ENCODE measurements around the gene SAMD8. TPM values are rescaled to one million over a fixed set of nuclear protein-coding genes. Genes with fewer than 3 reads are reported as not detected.
"Not testable (repeated sequence)": the region's sequence is repeated elsewhere in the genome, so short reads cannot be mapped to it uniquely, and the experiment has no call there.

The SAMD8 gene
- total RNA-seq, 2 experiments from 2014 or later = 13.8 TPM

GRCh38 chr10:75106891-75107290 lies 4.6 kb upstream of the SAMD8 start:
- H3K9me3 Mint-ChIP-seq (ENCODE audit: low read depth); H3K27me3 Mint-ChIP-seq; H3K36me3 Mint-ChIP-seq; H3K4me3 Mint-ChIP-seq; H3K27ac Mint-ChIP-seq; DNase-seq; ATAC-seq; CTCF ChIA-PET: not testable (repeated sequence)
- H3K4me1 Mint-ChIP-seq = peaks cover 14% of the 10 kb centered on the region

- Mint-ChIP-seq H3K4me1 (peaks cover 23% of the 10 kb centered on the region), H3K4me3 (no peak overlapping the region), H3K36me3 (peaks cover 2% of the 10 kb centered on the region), H3K9me3 (ENCODE audit: low read depth) (no peaks in the 10 kb centered on the region), H3K27ac (no peak overlapping the region), H3K27me3 (no peaks in the 10 kb centered on the region)
- no peak for ATAC-seq
- no peak for DNase-seq
- CTCF ChIA-PET = interaction anchor here (0.8 to 2.3 kb wide), 2 partner anchors 8 to 80 kb away, joined by 3 to 12 read pairs; no protein-coding TSS in a partner anchor
These were observed 3.4 kb upstream of the SAMD8 start for GRCh38 chr10:75107756-75108683.

DNA sequence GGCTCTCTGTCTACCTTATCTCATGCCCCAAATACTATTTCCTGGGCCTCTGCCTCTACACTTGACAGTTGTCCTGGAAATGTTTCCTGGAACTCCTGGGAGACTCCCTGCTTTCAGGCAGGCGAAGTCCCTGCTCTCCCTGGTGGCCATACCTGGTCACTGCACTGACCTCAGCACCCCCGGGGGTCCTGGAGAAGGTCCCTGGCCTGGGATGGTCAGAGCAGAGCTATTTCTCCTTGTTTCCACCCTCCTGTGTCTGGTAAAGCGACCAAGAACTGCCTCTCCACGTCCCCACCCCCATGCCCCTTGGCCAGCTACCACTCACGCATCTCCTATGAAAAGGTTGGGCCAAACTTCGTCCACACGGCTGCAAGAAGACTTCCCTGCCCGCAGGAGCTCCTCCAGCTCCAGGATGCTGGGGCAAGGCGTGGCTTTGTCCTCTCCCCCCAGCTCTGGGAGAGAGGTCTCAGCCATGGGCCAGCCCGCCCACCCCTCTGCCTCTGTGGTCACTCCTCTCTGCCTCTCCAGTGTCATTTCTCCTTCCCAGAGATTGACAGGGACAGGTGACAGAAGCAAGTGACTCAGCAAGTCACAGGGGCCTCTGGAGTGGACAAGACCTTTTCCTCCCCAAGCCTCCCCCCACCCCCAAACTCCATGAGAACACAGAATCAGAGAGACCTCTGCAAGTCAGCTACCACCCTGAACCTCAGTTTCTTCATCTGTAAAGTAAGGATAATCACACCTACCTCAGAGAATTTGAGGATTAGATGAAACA lies 2.6 kb upstream of the SAMD8 start:
- no peaks in the 10 kb centered on the region for H3K27me3 Mint-ChIP-seq
- peaks cover 32% of the 10 kb centered on the region for H3K4me1 Mint-ChIP-seq
- CTCF ChIA-PET = interaction anchor here (1.0 to 4.9 kb wide), 5 partner anchors 9 to 126 kb away, joined by 3 to 34 read pairs (median 3); partner anchors contain the start of gene COMTD1
- peaks cover 2% of the 10 kb centered on the region for H3K36me3 Mint-ChIP-seq
- H3K27ac Mint-ChIP-seq = peak overlapping the region; percentile 13
- no peaks in the 10 kb centered on the region for H3K9me3 Mint-ChIP-seq (ENCODE audit: low read depth)
- no peak overlapping the region for H3K4me3 Mint-ChIP-seq
- DNase-seq (no peak), ATAC-seq (no peak)

- ATAC-seq (no peak), DNase-seq (no peak)
- Mint-ChIP-seq H3K36me3 (peaks cover 2% of the 10 kb centered on the region), H3K4me3 (peak overlapping the region; percentile 0), H3K9me3 (ENCODE audit: low read depth) (no peaks in the 10 kb centered on the region), H3K4me1 (peaks cover 35% of the 10 kb centered on the region), H3K27ac (peak overlapping the region; percentile 13), H3K27me3 (no peaks in the 10 kb centered on the region)
- CTCF ChIA-PET = interaction anchor here (1.0 to 4.9 kb wide), 5 partner anchors 9 to 126 kb away, joined by 3 to 34 read pairs (median 3); partner anchors contain the start of gene COMTD1
These were observed 2.0 kb upstream of the SAMD8 start for GRCh38 chr10:75109459-75109778.

DNA sequence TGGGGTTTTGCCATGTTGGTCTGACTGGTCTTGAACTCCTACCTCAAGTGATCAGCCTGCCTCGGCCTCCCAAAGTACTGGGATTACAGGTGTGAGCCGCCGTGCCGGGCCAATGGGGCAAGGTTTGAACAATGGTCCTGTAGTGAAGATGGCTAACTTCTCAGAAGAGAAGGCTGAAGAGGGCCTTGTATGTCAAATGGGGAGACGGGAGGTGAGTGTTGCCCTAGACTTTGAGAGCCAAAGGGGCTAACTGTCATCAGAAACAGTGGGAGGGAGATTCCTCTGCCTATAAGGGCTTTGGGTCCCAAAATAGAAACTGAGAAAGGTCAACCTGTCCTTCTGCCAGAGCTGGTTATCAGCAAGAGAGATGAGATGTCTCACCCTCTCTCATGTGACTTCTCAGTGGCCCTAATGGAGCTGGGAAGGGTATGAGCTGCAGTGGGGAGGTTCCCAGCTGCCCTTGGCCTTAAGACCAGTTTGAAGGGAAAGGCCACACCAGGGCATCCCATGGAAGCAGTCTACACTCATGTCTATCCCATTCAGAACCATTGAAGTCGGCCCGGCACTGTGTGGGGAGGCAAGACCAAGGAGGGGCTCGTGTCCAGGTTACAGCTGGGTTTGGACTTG lies 1.3 kb upstream of the SAMD8 start:
- Mint-ChIP-seq H3K27me3 (no peaks in the 10 kb centered on the region), H3K4me1 (peaks cover 41% of the 10 kb centered on the region), H3K36me3 (peaks cover 2% of the 10 kb centered on the region), H3K9me3 (ENCODE audit: low read depth) (no peaks in the 10 kb centered on the region), H3K4me3 (peak overlapping the region; percentile 84), H3K27ac (peak overlapping the region; percentile 87)
- ATAC-seq (no peak), DNase-seq (no peak)
- CTCF ChIA-PET = interaction anchor here (1.0 to 4.9 kb wide), 5 partner anchors 10 to 125 kb away, joined by 3 to 34 read pairs (median 3); partner anchors contain the start of gene COMTD1

DNA sequence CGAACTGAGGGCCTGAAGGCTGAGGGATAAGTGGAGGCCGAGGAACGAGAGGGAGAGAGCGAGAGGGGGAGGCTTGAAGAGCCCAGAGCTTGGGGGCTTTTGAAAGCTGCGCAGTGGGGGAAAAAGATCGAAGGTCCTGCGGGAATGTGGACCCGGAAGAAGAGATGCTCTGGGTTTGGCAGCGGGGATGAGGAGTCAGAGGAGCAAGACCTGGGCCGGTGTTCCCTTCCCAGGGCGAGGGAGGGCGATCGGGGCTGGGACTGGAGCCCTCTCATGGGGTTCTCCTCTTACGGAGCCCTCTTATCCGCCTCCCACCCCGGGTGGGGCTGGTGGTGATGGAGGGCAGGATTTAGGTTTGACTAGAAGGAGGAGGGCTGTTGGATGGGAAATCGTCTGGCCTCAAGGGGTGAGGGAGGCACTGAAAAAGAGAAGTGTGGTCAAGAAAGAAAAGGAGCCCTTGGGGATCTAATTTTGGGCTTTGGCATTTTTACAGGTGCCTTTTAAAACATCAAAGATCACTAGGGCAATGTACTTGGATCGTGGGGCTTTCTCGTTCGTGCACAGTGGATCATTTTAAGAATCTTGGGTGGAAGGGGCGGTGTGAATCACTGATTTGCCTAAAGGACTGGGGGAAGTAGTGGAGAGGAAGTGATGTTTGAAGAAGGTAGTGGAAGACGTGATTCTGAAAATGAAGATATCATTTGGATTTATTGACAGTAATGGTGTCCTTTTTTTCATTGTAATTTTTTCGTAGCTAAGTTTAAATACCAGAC lies 637 bp downstream of the SAMD8 start:
- Mint-ChIP-seq H3K27ac (peak overlapping the region; percentile 87), H3K27me3 (no peaks in the 10 kb centered on the region), H3K9me3 (ENCODE audit: low read depth) (no peaks in the 10 kb centered on the region), H3K4me3 (peak overlapping the region; percentile 84), H3K4me1 (peaks cover 49% of the 10 kb centered on the region), H3K36me3 (peaks cover 8% of the 10 kb centered on the region)
- ATAC-seq (peak; percentile 27), DNase-seq (peak; percentile 68)
- CTCF ChIA-PET = interaction anchor here (1.3 to 4.9 kb wide), 7 partner anchors 14 to 123 kb away, joined by 3 to 34 read pairs (median 3); partner anchors contain the start of gene COMTD1

DNA sequence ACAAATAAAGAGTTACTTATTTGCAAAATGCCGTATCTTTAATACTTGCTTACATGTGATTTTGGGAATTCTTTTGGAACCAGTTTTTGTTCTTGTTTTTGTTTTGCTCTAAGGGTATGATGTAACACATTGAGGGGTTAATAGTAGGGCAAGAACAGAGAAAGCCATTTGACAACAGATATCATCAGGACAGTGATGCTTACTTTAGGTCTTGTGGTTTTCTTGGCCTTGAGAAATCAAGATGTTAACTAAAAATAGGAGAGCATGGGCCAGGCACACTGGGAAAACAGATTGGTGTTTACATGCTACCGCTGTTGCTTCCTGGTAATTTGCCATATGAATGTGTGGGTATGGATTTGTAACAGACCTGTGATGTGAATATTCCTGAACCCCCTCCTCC lies 3.7 kb downstream of the SAMD8 start:
- H3K4me1 Mint-ChIP-seq = peaks cover 50% of the 10 kb centered on the region
- no peak overlapping the region for H3K4me3 Mint-ChIP-seq
- ATAC-seq (no peak), DNase-seq (no peak)
- no peak overlapping the region for H3K27ac Mint-ChIP-seq
- no peaks in the 10 kb centered on the region for H3K27me3 Mint-ChIP-seq
- peaks cover 8% of the 10 kb centered on the region for H3K36me3 Mint-ChIP-seq
- H3K9me3 Mint-ChIP-seq (ENCODE audit: low read depth) = no peaks in the 10 kb centered on the region
- CTCF ChIA-PET = interaction anchor here (1.5 to 2.1 kb wide), 2 partner anchors 72 to 120 kb away, joined by 8 to 9 read pairs; partner anchors contain the start of gene COMTD1

GRCh38 chr10:75116941-75117775 lies 5.7 kb downstream of the SAMD8 start:
- not testable (repeated sequence) for H3K27me3 Mint-ChIP-seq; ATAC-seq; H3K9me3 Mint-ChIP-seq (ENCODE audit: low read depth); H3K27ac Mint-ChIP-seq; H3K4me3 Mint-ChIP-seq; H3K36me3 Mint-ChIP-seq; DNase-seq
- CTCF ChIA-PET = interaction anchor here (1.0 kb wide), 1 partner anchor 118 kb away, joined by 3 read pairs; the partner anchor contains the start of gene COMTD1
- peaks cover 44% of the 10 kb centered on the region for H3K4me1 Mint-ChIP-seq

DNA sequence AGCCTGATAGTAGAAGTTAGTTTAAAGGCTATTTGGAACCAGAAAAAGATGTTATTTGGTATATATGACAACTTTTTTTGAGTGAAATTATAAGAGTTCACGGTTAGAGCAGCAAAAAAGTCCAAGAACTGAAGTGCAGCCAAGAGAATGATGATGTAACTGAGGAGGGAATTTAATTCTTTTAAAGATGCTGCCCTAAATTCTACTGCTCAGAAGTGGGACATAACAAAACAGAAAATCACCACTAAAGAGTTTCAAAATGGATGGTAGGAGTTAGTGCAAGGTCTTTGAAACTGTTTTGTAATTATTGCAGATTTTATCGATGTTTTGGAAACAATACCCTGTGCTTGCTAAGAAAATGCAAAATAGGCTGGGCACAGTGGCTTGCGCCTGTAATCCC lies 6.5 kb downstream of the SAMD8 start:
- no peak overlapping the region for H3K4me3 Mint-ChIP-seq
- ATAC-seq = no peak
- no peak for DNase-seq
- H3K27ac Mint-ChIP-seq = peak overlapping the region; percentile 34
- peaks cover 37% of the 10 kb centered on the region for H3K4me1 Mint-ChIP-seq
- H3K9me3 Mint-ChIP-seq (ENCODE audit: low read depth) = no peaks in the 10 kb centered on the region
- CTCF ChIA-PET = interaction anchor here (1.0 kb wide), 1 partner anchor 118 kb away, joined by 3 read pairs; the partner anchor contains the start of gene COMTD1
- H3K27me3 Mint-ChIP-seq = no peaks in the 10 kb centered on the region
- H3K36me3 Mint-ChIP-seq = peaks cover 6% of the 10 kb centered on the region

- H3K4me3 Mint-ChIP-seq; ATAC-seq; H3K27me3 Mint-ChIP-seq; H3K27ac Mint-ChIP-seq; H3K9me3 Mint-ChIP-seq (ENCODE audit: low read depth); DNase-seq: not testable (repeated sequence)
- peaks cover 29% of the 10 kb centered on the region for H3K4me1 Mint-ChIP-seq
- H3K36me3 Mint-ChIP-seq = peaks cover 11% of the 10 kb centered on the region
- CTCF ChIA-PET = interaction anchor here (0.6 to 1.2 kb wide), 3 partner anchors 10 to 842 kb away, joined by 3 to 5 read pairs (median 3); a partner anchor contains a TSS
These were observed 8.1 kb downstream of the SAMD8 start for GRCh38 chr10:75119444-75120066.

DNA sequence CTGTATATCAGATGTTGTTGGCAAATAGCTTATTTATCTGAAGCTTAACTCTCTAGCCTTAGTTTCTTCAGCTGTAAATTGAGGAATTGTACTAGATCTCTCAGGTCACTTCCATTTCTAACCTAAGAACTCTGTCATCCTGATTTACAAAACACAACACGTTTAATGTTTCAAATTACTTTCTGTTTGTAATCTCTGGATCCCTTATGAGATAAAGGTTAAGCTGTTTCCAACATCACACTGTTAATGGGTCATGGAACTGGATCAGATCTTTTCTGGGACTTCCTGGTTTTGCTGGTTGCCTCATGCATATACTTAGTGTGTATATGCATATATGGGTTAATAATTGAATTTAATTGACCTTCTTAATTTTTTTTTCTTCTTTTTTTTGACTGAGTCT lies 9.9 kb downstream of the SAMD8 start:
- ATAC-seq (no peak), DNase-seq (no peak)
- H3K9me3 Mint-ChIP-seq (ENCODE audit: low read depth) = no peaks in the 10 kb centered on the region
- peaks cover 28% of the 10 kb centered on the region for H3K4me1 Mint-ChIP-seq
- H3K4me3 Mint-ChIP-seq = no peak overlapping the region
- H3K36me3 Mint-ChIP-seq = peaks cover 10% of the 10 kb centered on the region
- CTCF ChIA-PET = interaction anchor here (1.0 kb wide), 1 partner anchor 67 kb away, joined by 4 read pairs; no protein-coding TSS in a partner anchor
- H3K27ac Mint-ChIP-seq = no peak overlapping the region
- no peaks in the 10 kb centered on the region for H3K27me3 Mint-ChIP-seq
